Heart right ventricle (tissue), 16 donors: ENCODE measurements around the gene NR5A2. TPM values are rescaled to one million over a fixed set of nuclear protein-coding genes. Genes with fewer than 3 reads are reported as not detected.

ENCODE experiments used
- ATAC-seq, 8 donors: fragments of 200-7000 bp; cut with Tn5 transposase; one replicate each; pipeline ENCODE4 v1.9.1; 2020; ENCODE audit warnings: mild to moderate bottlenecking in 8 of 8, moderate library complexity in 8 of 8, moderate number of reproducible peaks in 1 of 8
- DNase-seq, 2 donors: peaks; one replicate each; pipeline ENCODE4 v3.0.0-alpha.2; 2020
- H3K27ac ChIP-seq, 10 donors: fragments of 200-600 bp; sonication (generic) in 2 of 10; one replicate each; pipeline versions ENCODE4 v1.5.0 to v1.8.0; 2020 to 2022; ENCODE audit warnings: mild to moderate bottlenecking in 3 of 10
- H3K27me3 ChIP-seq, 7 donors: fragments of 200-600 bp; one replicate each; pipeline ENCODE4 v1.8.0; 2021 to 2022; ENCODE audit warnings: mild to moderate bottlenecking in 2 of 7
- H3K36me3 ChIP-seq, 9 donors: fragments of 200-600 bp; sonication (generic) in 1 of 9; one replicate each; pipeline versions ENCODE4 v1.5.0 to v1.8.0; 2020 to 2022; ENCODE audit warnings: mild to moderate bottlenecking in 2 of 9
- H3K4me1 ChIP-seq, 9 donors: fragments of 200-600 bp; sonication (generic) in 1 of 9; one replicate each; pipeline versions ENCODE4 v1.5.0 to v1.8.0; 2020 to 2022; ENCODE audit warnings: mild to moderate bottlenecking in 4 of 9
- H3K4me3 ChIP-seq, 10 donors: fragments of 200-600 bp; sonication (generic) in 2 of 10; one replicate each; pipeline versions ENCODE4 v1.5.0 to v1.8.0; 2020 to 2022; ENCODE audit warnings: mild to moderate bottlenecking in 7 of 10, moderate library complexity in 2 of 10
- H3K9me3 ChIP-seq, 11 donors: fragments of 200-600 bp in 10 of 11; sonication (generic) in 2 of 11; one replicate each; pipeline versions ENCODE4 v1.5.0 to v1.8.0; 2013 to 2022; ENCODE audit warnings: mild to moderate bottlenecking in 2 of 11, control low read depth in 1 of 11, moderate library complexity in 1 of 11
- WGBS, 2 donors: extraction: QIAGEN DNeasy Blood & Tissue Kit; methylation state at CpG; one replicate each; pipeline ENCODE4 v1.1.7; 2013; ENCODE audit warnings: inconsistent platforms in 1 of 2; 5-methylcytosine and 5-hydroxymethylcytosine counted together
- intact Hi-C, 10 donors: fragments of 100-400 bp; cut with DNase I; formaldehyde crosslinking; loops; one replicate each; pipeline versions ENCODE4 v1.11.1 to v1.14.2; 2022
- polyA plus RNA-seq, 2 donors: library from polyadenylated mRNA; stranded (reverse); fragments of 200-250 nt; gene quantifications; one replicate each; pipeline ENCODE4 v1.2.3, GENCODE V29; 2013
- total RNA-seq, 10 donors: library from RNA; stranded (reverse); fragmentation: NEBNext Ultra II Directional in 3 of 10; extraction: Animal tissue kit (Norgen Biotek cat#: 25700) in 3 of 10; gene quantifications; one replicate each; pipeline versions ENCODE4 v1.2.1 to v1.2.4, GENCODE V29; 2021 to 2023
- TF ChIP-seq, protein P1 (sequence below), 9 donors: fragments of 200-600 bp; sonication (generic) in 2 of 9; IDR thresholded peaks; one replicate each; pipeline versions ENCODE4 v1.5.0 to v1.8.0; 2021 to 2022; ENCODE audit warnings: antibody characterized with exemption in 9 of 9, mild to moderate bottlenecking in 5 of 9, moderate library complexity in 1 of 9
- donor health status: Arrhythmogenic right ventricular cardiomyopathy.
- donor health status: ischemic (EF 13 %, LVEDD 7.1; RV severe dilation, severe dysfunction).
- donor health status: healthy with polysubstance abuse.
- donor health status: DM: no; HTN: yes; CAD: no.
- donor health status: DM: no; HTN: no; CAD: no.
- donor health status: ischemic (EF 25% LVEDD 6.9; RV normal size, moderate dysfunction).
- donor health status: ischemic (EF 25% LVEDD 5.7; RV mildly dilated, moderate dysfunction).
- donor health status: healthy.
- donor health status: DM: yes; HTN: yes; CAD: no.
- donor health status: Ischemic cardiomyopathy.
- donor health status: ischemic (EF 35%, LVEDD 5.7; RV mildly dilated, moderate dysfunction).
- donor health status: nonischemic (EF 11% LVEDD 7.7; RV severe dilation, severe dysfunction).
- donor health status: DM: yes; HTN: yes; CAD: no.
- donor health status: PGD.
- donor health status: ischemic (EF 29% LVEDD 5.4; RV normal size, mild dysfunction).
- donor health status: nonischemic (EF 23%, LVEDD 6.1; RV moderate dilation, normal function).

NR5A2 gene
- total and polyA plus RNA-seq, 12 donors, result 0.52 to 1.9 (median 1.3) TPM

- Histone ChIP-seq H3K9me3 (no peaks in the 10 kb centered on the region), H3K27me3 (peaks cover 0 to 41% (median 27%) of the 10 kb centered on the region in 7 donors), H3K27ac (no peak overlapping the region), H3K4me1 (no peaks in the 10 kb centered on the region), H3K4me3 (no peak overlapping the region), H3K36me3 (no peaks in the 10 kb centered on the region)
- ATAC-seq, result no peak
- TF ChIP-seq, protein P1, sequence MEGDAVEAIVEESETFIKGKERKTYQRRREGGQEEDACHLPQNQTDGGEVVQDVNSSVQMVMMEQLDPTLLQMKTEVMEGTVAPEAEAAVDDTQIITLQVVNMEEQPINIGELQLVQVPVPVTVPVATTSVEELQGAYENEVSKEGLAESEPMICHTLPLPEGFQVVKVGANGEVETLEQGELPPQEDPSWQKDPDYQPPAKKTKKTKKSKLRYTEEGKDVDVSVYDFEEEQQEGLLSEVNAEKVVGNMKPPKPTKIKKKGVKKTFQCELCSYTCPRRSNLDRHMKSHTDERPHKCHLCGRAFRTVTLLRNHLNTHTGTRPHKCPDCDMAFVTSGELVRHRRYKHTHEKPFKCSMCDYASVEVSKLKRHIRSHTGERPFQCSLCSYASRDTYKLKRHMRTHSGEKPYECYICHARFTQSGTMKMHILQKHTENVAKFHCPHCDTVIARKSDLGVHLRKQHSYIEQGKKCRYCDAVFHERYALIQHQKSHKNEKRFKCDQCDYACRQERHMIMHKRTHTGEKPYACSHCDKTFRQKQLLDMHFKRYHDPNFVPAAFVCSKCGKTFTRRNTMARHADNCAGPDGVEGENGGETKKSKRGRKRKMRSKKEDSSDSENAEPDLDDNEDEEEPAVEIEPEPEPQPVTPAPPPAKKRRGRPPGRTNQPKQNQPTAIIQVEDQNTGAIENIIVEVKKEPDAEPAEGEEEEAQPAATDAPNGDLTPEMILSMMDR (IDR thresholded peaks at IDR 0.05), result no peak
- intact Hi-C loops, result no loop called here
- 69 to 84% methylated on average over 7 of the region's 7 CpGs for WGBS, 2 donors
- no peak for DNase-seq
Observed at GRCh38 chr1:200049810-200050209, 22.3 kb downstream of the NR5A2 start.

DNA sequence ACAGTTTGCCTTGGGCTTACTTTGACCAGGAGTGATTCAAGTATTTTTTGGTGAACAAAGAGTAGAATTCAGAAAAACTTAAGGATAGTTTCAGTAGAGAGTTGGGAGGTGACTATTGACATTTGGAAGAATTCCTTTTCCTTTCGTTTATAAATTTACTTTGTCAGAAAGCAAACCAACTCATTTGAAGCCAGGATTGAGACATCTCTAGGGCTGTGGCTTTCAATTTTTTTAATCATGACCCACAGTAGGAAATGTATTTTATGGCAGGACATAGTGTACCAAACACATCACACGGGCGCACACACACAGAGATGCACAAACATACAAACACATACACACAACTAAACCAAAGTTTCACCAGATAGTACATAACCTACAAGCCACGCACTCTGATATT, 24.1 kb downstream of the NR5A2 start:
- Histone ChIP-seq H3K4me3 (no peak overlapping the region), H3K27me3 (peaks cover 0 to 23% (median 11%) of the 10 kb centered on the region in 7 donors), H3K9me3 (no peaks in the 10 kb centered on the region), H3K4me1 (no peaks in the 10 kb centered on the region), H3K36me3 (no peaks in the 10 kb centered on the region), H3K27ac (no peak overlapping the region)
- TF ChIP-seq, protein P1 (IDR thresholded peaks at IDR 0.05), result no peak
- 94% methylated on average over 4 of the region's 4 CpGs for WGBS, 2 donors
- DNase-seq (no peak), ATAC-seq (no peak)
- intact Hi-C loops, result no loop called here

GRCh38 chr1:200053091-200053490, 25.6 kb downstream of the NR5A2 start:
- intact Hi-C loops, result no loop called here
- H3K27ac ChIP-seq, result no peak overlapping the region
- no peaks in the 10 kb centered on the region for H3K9me3 ChIP-seq
- ATAC-seq (no peak), DNase-seq (no peak)
- H3K36me3 ChIP-seq, result no peaks in the 10 kb centered on the region
- no peaks in the 10 kb centered on the region for H3K4me1 ChIP-seq
- 73 to 83% methylated on average over 2 of the region's 2 CpGs for WGBS, 2 donors
- H3K4me3 ChIP-seq, result no peak overlapping the region
- peaks cover 0 to 15% (median 4%) of the 10 kb centered on the region in 7 donors for H3K27me3 ChIP-seq
- TF ChIP-seq, protein P1 (IDR thresholded peaks at IDR 0.05), result no peak

DNA sequence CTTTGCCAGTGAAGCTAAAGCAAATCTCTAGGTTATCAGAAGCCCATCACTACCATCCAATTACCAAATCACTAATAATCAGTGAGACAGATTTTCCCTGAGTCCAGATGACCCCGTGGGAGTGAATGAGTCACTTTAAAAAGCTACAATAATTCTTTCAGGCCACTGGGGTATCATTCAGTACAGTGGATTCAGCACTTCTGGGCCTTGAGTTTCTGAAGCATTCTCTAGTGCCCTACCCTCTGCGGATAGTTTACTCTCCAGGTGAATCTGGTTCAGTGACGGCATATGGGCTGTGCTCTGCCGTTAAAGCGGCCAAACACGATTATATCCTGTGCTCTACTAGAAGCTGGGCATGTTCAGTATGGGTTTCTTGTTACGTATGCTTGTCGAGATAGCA, 26.1 kb downstream of the NR5A2 start:
- Histone ChIP-seq H3K9me3 (no peaks in the 10 kb centered on the region), H3K27ac (no peak overlapping the region), H3K4me1 (no peaks in the 10 kb centered on the region), H3K4me3 (no peak overlapping the region), H3K27me3 (peaks cover 0 to 15% (median 4%) of the 10 kb centered on the region in 7 donors), H3K36me3 (no peaks in the 10 kb centered on the region)
- 79 to 82% methylated on average over 8 of the region's 8 CpGs for WGBS, 2 donors
- ATAC-seq (no peak), DNase-seq (no peak)
- intact Hi-C loops, result no loop called here
- TF ChIP-seq, protein P1 (IDR thresholded peaks at IDR 0.05), result no peak
